GM12878 (cell line): ENCODE data around the gene CCDC120. TPM values are rescaled to one million over a fixed set of nuclear protein-coding genes. Genes with fewer than 3 reads are reported as not detected.

ENCODE experiments used
- ATF7 ChIP-seq: fragments of 450-650 bp; IDR thresholded peaks from 2 replicates; pipeline ENCODE4 v1.6.1; 2016; ENCODE audit warnings: low read depth, mild to moderate bottlenecking
- E2F8 ChIP-seq: fragments of 450-650 bp; IDR thresholded peaks from 2 replicates; pipeline ENCODE4 v1.6.1; 2018; ENCODE audit warnings: mild to moderate bottlenecking, low read depth, moderate library complexity; ENCODE audit not compliant: partially characterized antibody
- JUNB ChIP-seq: IDR thresholded peaks from 2 replicates; pipeline ENCODE4 v1.6.1; 2016; ENCODE audit warnings: antibody characterized with exemption, mild to moderate bottlenecking
- KAT2A ChIP-seq: conservative IDR thresholded peaks from 2 replicates; pipeline ENCODE4 v1.6.1; 2011; ENCODE audit warnings: low read depth, low read length; ENCODE audit not compliant: control insufficient read depth
- KLF5 ChIP-seq: fragments of 450-650 bp; IDR thresholded peaks from 2 replicates; pipeline ENCODE4 v1.6.1; 2014; ENCODE audit warnings: mild to moderate bottlenecking; ENCODE audit not compliant: partially characterized antibody
- POLR2A ChIP-seq: IDR thresholded peaks from 2 replicates; pipeline ENCODE4 v1.6.1; 2011; ENCODE audit warnings: low read depth, mild to moderate bottlenecking, low read length
- REST ChIP-seq: IDR thresholded peaks from 2 replicates; pipeline ENCODE4 v1.6.1; 2012; ENCODE audit warnings: mild to moderate bottlenecking, low read depth, low read length
- SMAD5 ChIP-seq: IDR thresholded peaks from 2 replicates; pipeline ENCODE4 v1.6.1; 2016; ENCODE audit warnings: antibody characterized with exemption, low read depth
- SUPT20H ChIP-seq: IDR thresholded peaks from 2 replicates; pipeline ENCODE4 v1.6.1; 2011; ENCODE audit warnings: low read depth, mild to moderate bottlenecking, low read length, moderate library complexity, borderline replicate concordance; ENCODE audit not compliant: control insufficient read depth
- YBX1 ChIP-seq: fragments of 450-650 bp; IDR thresholded peaks from 2 replicates; pipeline ENCODE4 v1.6.1; 2016; ENCODE audit warnings: antibody characterized with exemption
- ZNF207 ChIP-seq: fragments of 450-650 bp; IDR thresholded peaks from 2 replicates; pipeline ENCODE4 v1.6.1; 2014; ENCODE audit warnings: antibody characterized with exemption, mild to moderate bottlenecking, borderline replicate concordance
- polyA plus RNA-seq, 11 experiments: library from polyadenylated mRNA; depleted of rRNA in 4 of 11; unstranded in 6 of 11; stranded (reverse) in 5 of 11; fragments of >200 nt; fragmentation: Nextera tagmentation in 4 of 11; fragmentation: Illumina TruSeq in 1 of 11; extraction: Ambion mirVana in 4 of 11; extraction: Trizol in 1 of 11; gene quantifications; 1 replicate in 1 of 11; 2 replicates in 10 of 11; pipeline versions ENCODE4 v1.2.1 to v1.2.3, GENCODE V29; 2011 to 2016; ENCODE audit warnings: inconsistent platforms in 2 of 11, missing spikeins in 2 of 11, low read depth in 1 of 11
- total RNA-seq, 4 experiments: library from RNA; depleted of rRNA in 3 of 4; stranded (reverse); fragments of >200 nt in 3 of 4; fragmentation: Illumina TruSeq in 1 of 4; extraction: Trizol in 1 of 4; gene quantifications; 2 replicates each; pipeline versions ENCODE4 v1.2.1 to v1.2.3, GENCODE V29; 2013 to 2021
- TF ChIP-seq, protein P1 (sequence below): fragments of 450-650 bp; IDR thresholded peaks from 2 replicates; pipeline ENCODE4 v1.6.1; 2016; ENCODE audit warnings: mild to moderate bottlenecking
- TF ChIP-seq, protein P2 (sequence below): fragments of 450-650 bp; IDR thresholded peaks from 2 replicates; pipeline ENCODE4 v1.6.1; 2017; ENCODE audit warnings: borderline replicate concordance
- TF ChIP-seq, protein P3 (sequence below): fragments of 450-650 bp; IDR thresholded peaks from 2 replicates; pipeline ENCODE4 v1.6.1; 2016; ENCODE audit warnings: mild to moderate bottlenecking
- TF ChIP-seq, protein P4 (sequence below): fragments of 450-650 bp; IDR thresholded peaks from 2 replicates; pipeline ENCODE4 v1.6.1; 2018; ENCODE audit warnings: borderline replicate concordance, mild to moderate bottlenecking; ENCODE audit not compliant: partially characterized antibody

The CCDC120 gene
- total and polyA plus RNA-seq, 10 of the 15 experiments (the other 5 are each of a cell fraction or from before 2014, with no cell fraction given) = 0.11 to 4.1 (median 0.76) TPM

DNA sequence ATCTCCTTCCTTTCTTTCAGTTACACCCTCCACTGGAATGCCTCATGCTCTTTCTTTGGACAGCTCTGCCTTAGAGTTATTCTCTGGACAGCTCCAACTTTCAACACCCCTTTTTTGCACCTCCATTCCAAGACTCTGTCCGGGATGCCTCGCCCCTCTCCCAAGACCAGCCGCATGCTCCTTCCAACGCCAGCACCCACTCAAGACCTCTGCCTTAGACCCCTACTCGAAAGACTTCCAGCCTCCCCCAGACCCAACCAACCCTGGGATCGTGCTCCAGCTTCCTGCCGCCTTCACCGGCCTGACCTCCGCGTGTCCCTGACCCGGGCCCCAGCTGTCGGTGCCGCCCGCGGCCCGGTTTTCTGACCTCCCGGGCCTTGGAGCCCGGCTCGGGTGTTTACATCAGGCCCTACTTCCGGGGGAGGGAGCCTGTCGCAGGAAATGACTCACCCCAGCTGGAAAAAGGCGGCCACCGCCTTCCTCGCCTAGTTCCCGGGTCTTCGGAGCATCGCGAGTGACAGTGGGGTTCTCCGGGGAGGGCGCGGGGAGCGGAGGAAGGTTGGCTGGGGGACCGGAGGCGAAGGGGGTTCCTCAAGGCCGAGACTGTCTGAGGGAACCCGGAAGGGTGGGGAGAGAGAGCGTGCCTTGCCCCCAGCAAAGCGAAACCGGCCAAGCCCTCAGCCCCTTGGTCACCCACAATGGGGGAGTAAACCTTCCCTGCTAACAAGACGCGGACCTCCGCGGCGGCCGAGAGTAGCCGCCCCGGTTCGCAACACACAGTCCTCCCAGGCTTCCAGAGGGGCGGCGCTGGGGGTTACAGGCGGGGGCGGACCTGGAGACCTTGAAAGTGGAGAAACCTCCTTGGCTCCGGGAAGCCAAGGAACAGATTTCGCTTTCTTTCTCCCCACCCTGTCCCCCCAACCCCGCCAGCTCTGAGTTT is 21.0 kb downstream of the CCDC120 start, which contains the start of gene WDR45 (continued):
- no peak for TF ChIP-seq KLF5
- TF ChIP-seq, protein P1, sequence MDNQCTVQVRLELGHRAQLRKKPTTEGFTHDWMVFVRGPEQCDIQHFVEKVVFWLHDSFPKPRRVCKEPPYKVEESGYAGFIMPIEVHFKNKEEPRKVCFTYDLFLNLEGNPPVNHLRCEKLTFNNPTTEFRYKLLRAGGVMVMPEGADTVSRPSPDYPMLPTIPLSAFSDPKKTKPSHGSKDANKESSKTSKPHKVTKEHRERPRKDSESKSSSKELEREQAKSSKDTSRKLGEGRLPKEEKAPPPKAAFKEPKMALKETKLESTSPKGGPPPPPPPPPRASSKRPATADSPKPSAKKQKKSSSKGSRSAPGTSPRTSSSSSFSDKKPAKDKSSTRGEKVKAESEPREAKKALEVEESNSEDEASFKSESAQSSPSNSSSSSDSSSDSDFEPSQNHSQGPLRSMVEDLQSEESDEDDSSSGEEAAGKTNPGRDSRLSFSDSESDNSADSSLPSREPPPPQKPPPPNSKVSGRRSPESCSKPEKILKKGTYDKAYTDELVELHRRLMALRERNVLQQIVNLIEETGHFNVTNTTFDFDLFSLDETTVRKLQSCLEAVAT = no peak; the same call in 1 of the 2 replicates
- peak; percentile 83 for TF ChIP-seq POLR2A
- TF ChIP-seq KAT2A = no peak
- no peak for TF ChIP-seq SMAD5
- no peak for TF ChIP-seq REST
- TF ChIP-seq SUPT20H = no peak
- TF ChIP-seq JUNB = peak; percentile 24; the same call in 1 of the 2 replicates
- TF ChIP-seq, protein P2, sequence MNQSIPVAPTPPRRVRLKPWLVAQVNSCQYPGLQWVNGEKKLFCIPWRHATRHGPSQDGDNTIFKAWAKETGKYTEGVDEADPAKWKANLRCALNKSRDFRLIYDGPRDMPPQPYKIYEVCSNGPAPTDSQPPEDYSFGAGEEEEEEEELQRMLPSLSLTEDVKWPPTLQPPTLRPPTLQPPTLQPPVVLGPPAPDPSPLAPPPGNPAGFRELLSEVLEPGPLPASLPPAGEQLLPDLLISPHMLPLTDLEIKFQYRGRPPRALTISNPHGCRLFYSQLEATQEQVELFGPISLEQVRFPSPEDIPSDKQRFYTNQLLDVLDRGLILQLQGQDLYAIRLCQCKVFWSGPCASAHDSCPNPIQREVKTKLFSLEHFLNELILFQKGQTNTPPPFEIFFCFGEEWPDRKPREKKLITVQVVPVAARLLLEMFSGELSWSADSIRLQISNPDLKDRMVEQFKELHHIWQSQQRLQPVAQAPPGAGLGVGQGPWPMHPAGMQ = no peak
- TF ChIP-seq, protein P3, sequence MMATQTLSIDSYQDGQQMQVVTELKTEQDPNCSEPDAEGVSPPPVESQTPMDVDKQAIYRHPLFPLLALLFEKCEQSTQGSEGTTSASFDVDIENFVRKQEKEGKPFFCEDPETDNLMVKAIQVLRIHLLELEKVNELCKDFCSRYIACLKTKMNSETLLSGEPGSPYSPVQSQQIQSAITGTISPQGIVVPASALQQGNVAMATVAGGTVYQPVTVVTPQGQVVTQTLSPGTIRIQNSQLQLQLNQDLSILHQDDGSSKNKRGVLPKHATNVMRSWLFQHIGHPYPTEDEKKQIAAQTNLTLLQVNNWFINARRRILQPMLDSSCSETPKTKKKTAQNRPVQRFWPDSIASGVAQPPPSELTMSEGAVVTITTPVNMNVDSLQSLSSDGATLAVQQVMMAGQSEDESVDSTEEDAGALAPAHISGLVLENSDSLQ = peak; percentile 29; the same call in 1 of the 2 replicates
- TF ChIP-seq ZNF207 = no peak
- peak; percentile 41 for TF ChIP-seq E2F8
- TF ChIP-seq, protein P4, sequence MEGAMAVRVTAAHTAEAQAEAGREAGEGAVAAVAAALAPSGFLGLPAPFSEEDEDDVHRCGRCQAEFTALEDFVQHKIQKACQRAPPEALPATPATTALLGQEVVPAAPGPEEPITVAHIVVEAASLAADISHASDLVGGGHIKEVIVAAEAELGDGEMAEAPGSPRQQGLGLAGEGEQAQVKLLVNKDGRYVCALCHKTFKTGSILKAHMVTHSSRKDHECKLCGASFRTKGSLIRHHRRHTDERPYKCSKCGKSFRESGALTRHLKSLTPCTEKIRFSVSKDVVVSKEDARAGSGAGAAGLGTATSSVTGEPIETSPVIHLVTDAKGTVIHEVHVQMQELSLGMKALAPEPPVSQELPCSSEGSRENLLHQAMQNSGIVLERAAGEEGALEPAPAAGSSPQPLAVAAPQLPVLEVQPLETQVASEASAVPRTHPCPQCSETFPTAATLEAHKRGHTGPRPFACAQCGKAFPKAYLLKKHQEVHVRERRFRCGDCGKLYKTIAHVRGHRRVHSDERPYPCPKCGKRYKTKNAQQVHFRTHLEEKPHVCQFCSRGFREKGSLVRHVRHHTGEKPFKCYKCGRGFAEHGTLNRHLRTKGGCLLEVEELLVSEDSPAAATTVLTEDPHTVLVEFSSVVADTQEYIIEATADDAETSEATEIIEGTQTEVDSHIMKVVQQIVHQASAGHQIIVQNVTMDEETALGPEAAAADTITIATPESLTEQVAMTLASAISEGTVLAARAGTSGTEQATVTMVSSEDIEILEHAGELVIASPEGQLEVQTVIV = no peak
- 0 out of 2 replicates have a peak, but pooled peaks have one; percentile 34 for TF ChIP-seq ATF7
- TF ChIP-seq YBX1 = no peak
